Esophagus muscularis mucosa (tissue), 4 donors: ENCODE results near the gene EIF1. TPM values are rescaled to one million over a fixed set of nuclear protein-coding genes. Genes with fewer than 3 reads are reported as not detected.

Source experiments
- DNase-seq: peaks from one replicate; pipeline ENCODE4 v3.0.0-alpha.2; 2017; ENCODE audit errors: extremely low spot score
- H3K27ac ChIP-seq, 4 donors: fragments of 200-600 bp; sonication (generic); replicated peaks in 1 of 4; 1 replicate in 3 of 4; 2 replicates in 1 of 4; pipeline ENCODE4 v1.5.1; 2016 to 2019; ENCODE audit warnings: mild to moderate bottlenecking in 1 of 4
- H3K27me3 ChIP-seq, 4 donors: fragments of 200-600 bp; sonication (generic); one replicate each; pipeline versions ENCODE4 v1.5.1 to v1.6.0; 2016 to 2019
- H3K36me3 ChIP-seq, 4 donors: fragments of 200-600 bp; sonication (generic); one replicate each; pipeline ENCODE4 v1.5.1; 2016 to 2019
- H3K4me1 ChIP-seq, 4 donors: fragments of 200-600 bp; sonication (generic); one replicate each; pipeline ENCODE4 v1.5.1; 2016 to 2019
- H3K4me3 ChIP-seq, 4 donors: fragments of 200-600 bp; sonication (generic); 1 replicate in 2 of 4; 2 replicates in 2 of 4; pipeline ENCODE4 v1.5.1; 2016 to 2019; ENCODE audit warnings: mild to moderate bottlenecking in 4 of 4, moderate library complexity in 1 of 4
- H3K9me3 ChIP-seq, 4 donors: fragments of 200-600 bp; sonication (generic); 1 replicate in 3 of 4; 2 replicates in 1 of 4; pipeline ENCODE4 v1.5.1; 2016 to 2019
- CTCF ChIP-seq, 3 experiments: fragments of 200-600 bp in 2 of 3; fragments of 450-650 bp in 1 of 3; sonication (generic) in 2 of 3; IDR thresholded peaks; one replicate each; pipeline ENCODE4 v1.5.1; 2017 to 2019; ENCODE audit warnings: antibody characterized with exemption in 3 of 3, mild to moderate bottlenecking in 2 of 3, moderate library complexity in 1 of 3
- EP300 ChIP-seq: sonication (generic); formaldehyde crosslinking; IDR thresholded peaks from one replicate; pipeline ENCODE4 v1.6.1; 2017; ENCODE audit warnings: antibody characterized with exemption
- POLR2A ChIP-seq: fragments of 450-650 bp; IDR thresholded peaks from one replicate; pipeline ENCODE4 v1.6.1; 2017; ENCODE audit warnings: antibody characterized with exemption, moderate library complexity, mild to moderate bottlenecking, low read depth
- POLR2AphosphoS5 ChIP-seq, 2 donors: sonication (generic); formaldehyde crosslinking; IDR thresholded peaks; one replicate each; pipeline ENCODE4 v1.6.1; 2017; ENCODE audit warnings: antibody characterized with exemption in 2 of 2
- WGBS: methylation state at CpG from one replicate; pipeline ENCODE4 v1.1.5; 2018; 5-methylcytosine and 5-hydroxymethylcytosine counted together
- intact Hi-C: fragments of 100-400 bp; cut with DNase I; formaldehyde crosslinking; loops from one replicate; pipeline ENCODE4 v1.15.1; 2023
- total RNA-seq, 4 donors: library from RNA; depleted of rRNA; stranded (reverse); fragments of >200 nt; gene quantifications; one replicate each; pipeline versions ENCODE4 v1.1.0 to v1.2.1, GENCODE V29; 2016

Gene EIF1
- total RNA-seq, 4 donors from 2014 or later = 158 to 426 (median 207) TPM

- Histone ChIP-seq H3K4me3 (no peak overlapping the region), H3K9me3 (no peaks in the 10 kb centered on the region)
- TF ChIP-seq POLR2AphosphoS5 (IDR thresholded peaks at IDR 0.05) (no peak), POLR2A (no peak)
These were observed 29.0 kb downstream of the EIF1 start for GRCh38 chr17:41717408-41718286.

GRCh38 chr17:41718287-41718645 lies 29.6 kb downstream of the EIF1 start:
- TF ChIP-seq POLR2A (no peak), EP300 (no peak), CTCF (IDR thresholded peaks at IDR 0.05) (no peak), POLR2AphosphoS5 (IDR thresholded peaks at IDR 0.05) (no peak)
- no peak for DNase-seq
- intact Hi-C loops = no loop called here
- WGBS = 71% methylated on average over 4 of the region's 5 CpGs
- no peaks in the 10 kb centered on the region for H3K4me1 ChIP-seq
- peaks cover 0 to 8% (median 0%) of the 10 kb centered on the region in 4 donors for H3K27me3 ChIP-seq
- no peaks in the 10 kb centered on the region for H3K36me3 ChIP-seq
- no peaks in the 10 kb centered on the region for H3K9me3 ChIP-seq
- no peak overlapping the region for H3K4me3 ChIP-seq
- no peak overlapping the region for H3K27ac ChIP-seq

More at GRCh38 chr17:41717408-41718286, 29.0 kb downstream of the EIF1 start:
- 75% methylated on average over 15 of the region's 15 CpGs for WGBS
- Histone ChIP-seq H3K27me3 (peaks cover 0 to 2% (median 0%) of the 10 kb centered on the region in 4 donors), H3K4me1 (no peaks in the 10 kb centered on the region), H3K36me3 (no peaks in the 10 kb centered on the region), H3K27ac (no peak overlapping the region)
- DNase-seq = no peak
- intact Hi-C loops = no loop called here

- no peaks in the 10 kb centered on the region for H3K36me3 ChIP-seq
- DNase-seq = no peak
- no peaks in the 10 kb centered on the region for H3K9me3 ChIP-seq
- H3K4me1 ChIP-seq = no peaks in the 10 kb centered on the region
- intact Hi-C loops = no loop called here
- H3K4me3 ChIP-seq = no peak overlapping the region
- 85% methylated on average over 7 of the region's 7 CpGs for WGBS
- peaks cover 0 to 20% (median 0%) of the 10 kb centered on the region in 4 donors for H3K27me3 ChIP-seq
- TF ChIP-seq EP300 = no peak
- no peak for TF ChIP-seq POLR2AphosphoS5 (IDR thresholded peaks at IDR 0.05)
- no peak for TF ChIP-seq POLR2A
- no peak for TF ChIP-seq CTCF (IDR thresholded peaks at IDR 0.05)
- no peak overlapping the region for H3K27ac ChIP-seq
These were observed 33.5 kb downstream of the EIF1 start for GRCh38 chr17:41722231-41722630.

GRCh38 chr17:41723801-41724475 lies 35.3 kb downstream of the EIF1 start:
- 74% methylated on average over 8 of the region's 12 CpGs for WGBS
- Histone ChIP-seq H3K9me3 (no peaks in the 10 kb centered on the region), H3K27ac (no peak overlapping the region), H3K4me3 (no peak overlapping the region), H3K36me3 (no peaks in the 10 kb centered on the region), H3K27me3 (peaks cover 0 to 30% (median 0%) of the 10 kb centered on the region in 4 donors), H3K4me1 (no peaks in the 10 kb centered on the region)
- intact Hi-C loops = no loop called here
- no peak for DNase-seq
- no peak for TF ChIP-seq POLR2AphosphoS5 (IDR thresholded peaks at IDR 0.05)
- TF ChIP-seq CTCF (IDR thresholded peaks at IDR 0.05) = no peak
- TF ChIP-seq POLR2A = no peak
- TF ChIP-seq EP300 = no peak

- WGBS = 58% methylated on average over 15 of the region's 17 CpGs
- no peak for DNase-seq
- Histone ChIP-seq H3K36me3 (no peaks in the 10 kb centered on the region), H3K27ac (no peak overlapping the region), H3K4me1 (no peaks in the 10 kb centered on the region), H3K9me3 (no peaks in the 10 kb centered on the region), H3K4me3 (no peak overlapping the region), H3K27me3 (peaks cover 0 to 30% (median 0%) of the 10 kb centered on the region in 4 donors)
- intact Hi-C loops = no loop called here
- TF ChIP-seq POLR2A = no peak
These were observed 35.9 kb downstream of the EIF1 start for GRCh38 chr17:41724476-41725050.
